Motor neuron (in vitro differentiated cells): ENCODE results near the gene TINAGL1. TPM values are rescaled to one million over a fixed set of nuclear protein-coding genes. Genes with fewer than 3 reads are reported as not detected.
"Not testable (repeated sequence)": the region's sequence is repeated elsewhere in the genome, so short reads cannot be mapped to it uniquely, and the experiment has no call there.

Source experiments
- ATAC-seq, 8 experiments: fragments of 200-7000 bp; cut with Tn5 transposase; replicated peaks in 6 of 8; 2 replicates each; pipeline ENCODE4 v1.8.0; 2021; ENCODE audit warnings: mild to moderate bottlenecking in 8 of 8, moderate library complexity in 8 of 8
- H3K27ac ChIP-seq, 2 donors: fragments of 250-450 bp; sonication (Bioruptor Pico); 2 replicates each; pipeline ENCODE4 v1.9.0; 2021; ENCODE audit warnings: antibody characterized with exemption in 2 of 2, mild to moderate bottlenecking in 2 of 2, moderate library complexity in 1 of 2
- H3K4me1 ChIP-seq, 2 donors: fragments of 250-450 bp; sonication (Bioruptor Pico); replicated peaks in 1 of 2; 2 replicates each; pipeline ENCODE4 v1.6.1; 2021; ENCODE audit warnings: antibody characterized with exemption in 2 of 2, mild to moderate bottlenecking in 2 of 2, moderate library complexity in 1 of 2
- H3K4me3 ChIP-seq, 5 donors: fragments of 250-450 bp; sonication (Bioruptor Pico); 2 replicates each; pipeline ENCODE4 v1.9.0; 2021; ENCODE audit warnings: antibody characterized with exemption in 5 of 5, mild to moderate bottlenecking in 5 of 5, moderate library complexity in 4 of 5
- WGBS, 10 experiments: fragments of 450-650 bp; shearing (Covaris generic); methylation state at CpG; one replicate each; pipeline ENCODE4 v1.0.0; 2022; 5-methylcytosine and 5-hydroxymethylcytosine counted together
- in situ Hi-C, 9 experiments: fragments of 400-800 bp; cut with MboI; loops; one replicate each; pipeline ENCODE4 v1.15.0; 2021; ENCODE audit warnings: low sequenced_read_pairs in 9 of 9, low pct_unique_long_range_greater_than_20kb in 2 of 9; ENCODE audit not compliant: unreplicated experiment in 9 of 9
- total RNA-seq, 8 experiments: library from RNA; unstranded; fragments of 300-600 nt; gene quantifications; 2 replicates each; pipeline versions ENCODE4 v1.2.3 to v1.2.4, GENCODE V29; 2022

TINAGL1 gene
- total RNA-seq, 8 experiments from 2014 or later: 0.11 to 120 (median 1.7) TPM; not detected in 1

DNA sequence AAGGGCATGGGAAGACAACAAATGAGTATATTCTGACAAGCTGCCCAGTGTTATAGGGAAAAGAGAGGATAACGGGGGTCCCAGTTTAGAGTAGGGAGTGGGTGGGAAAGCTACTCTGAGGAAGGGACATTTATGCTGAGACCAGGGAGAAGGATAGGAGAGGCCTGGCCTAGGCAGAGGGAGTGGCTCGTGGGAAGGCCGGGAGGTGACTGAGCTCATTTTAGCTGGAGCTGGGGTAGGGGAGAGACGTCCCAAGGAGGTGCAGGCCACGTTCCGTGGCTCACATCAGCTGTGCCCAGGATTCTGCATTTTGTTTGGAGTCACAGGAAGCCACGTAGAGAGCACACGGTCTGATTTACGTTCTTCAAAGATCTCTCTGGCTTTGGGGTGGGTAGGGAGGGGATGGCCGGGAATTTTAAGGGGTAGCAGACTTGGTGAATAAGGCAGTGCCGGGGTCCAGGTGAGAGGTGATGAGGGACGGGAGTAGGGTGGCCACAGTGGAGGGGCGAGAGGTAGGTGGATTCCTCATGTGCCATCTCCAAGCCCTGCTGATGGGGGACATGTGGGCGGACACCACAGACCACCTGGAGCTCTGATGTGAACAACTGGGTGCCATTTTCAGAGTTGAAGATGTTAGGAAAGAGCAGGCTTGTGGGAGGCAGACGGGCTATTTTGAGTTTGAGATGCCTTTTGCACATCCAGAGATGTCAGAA is 4.7 kb downstream of the TINAGL1 start:
- Histone ChIP-seq H3K27ac (no peak overlapping the region), H3K4me1 (peaks cover 3 to 23% of the 10 kb centered on the region in 2 donors), H3K4me3 (no peak overlapping the region)
- 60 to 100% (median 75%) methylated on average over 1 to 12 of the region's 15 CpGs; no CpG with 5 or more reads in 3 of the 10 experiments for WGBS, 10 experiments
- in situ Hi-C loops: no loop called here
- ATAC-seq: no peak

DNA sequence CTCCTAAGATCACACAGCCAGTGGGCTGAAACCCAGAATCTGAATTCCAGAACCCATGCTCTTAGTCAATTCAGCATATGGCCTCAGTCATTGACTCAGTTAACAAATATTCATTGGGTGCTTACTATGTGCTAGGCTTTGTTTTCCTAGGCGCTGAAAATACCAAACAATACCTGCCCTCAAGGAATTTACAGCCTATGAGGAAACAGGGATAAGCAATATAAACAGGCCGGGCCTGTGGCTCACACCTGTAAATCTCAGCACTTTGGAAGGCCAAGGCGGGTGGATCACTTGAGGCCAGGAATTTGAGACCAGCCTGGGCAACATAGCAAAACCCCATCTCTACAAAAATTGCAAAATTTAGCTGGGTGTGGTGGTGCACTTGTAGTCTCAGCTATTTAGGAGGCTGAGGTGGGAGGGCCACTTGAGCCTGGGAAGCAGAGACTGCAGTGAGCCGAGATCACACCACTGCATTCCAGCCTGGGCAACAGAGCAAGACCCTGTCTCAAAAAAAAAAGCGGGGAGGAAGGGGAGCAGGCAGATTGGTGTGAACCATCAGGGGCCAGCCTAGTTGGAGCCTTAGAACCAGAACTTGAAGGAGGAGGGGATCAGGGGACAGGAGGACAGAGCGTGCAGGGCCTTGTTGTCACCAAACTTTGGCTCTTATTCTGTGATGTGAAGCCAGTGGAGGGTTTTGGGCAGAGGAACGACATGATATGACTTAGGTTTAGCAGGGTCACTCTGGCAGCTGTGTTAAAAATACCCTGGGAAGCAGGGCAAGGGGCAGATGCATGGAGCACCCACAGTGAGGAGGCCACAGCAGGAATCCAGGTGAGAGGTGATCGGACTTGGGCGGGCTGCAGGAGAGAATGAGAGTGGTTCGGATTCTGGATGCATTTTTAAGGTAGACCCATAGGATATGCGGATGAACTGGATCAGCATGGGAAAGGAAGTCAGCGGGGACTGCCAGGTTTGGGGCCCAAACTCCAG is 5.8 kb downstream of the TINAGL1 start:
- in situ Hi-C loops: no loop called here
- H3K4me3 ChIP-seq: no peak overlapping the region
- no peak overlapping the region for H3K27ac ChIP-seq
- ATAC-seq: no peak
- 60 to 100% (median 75%) methylated on average over 1 to 12 of the region's 12 CpGs; no CpG with 5 or more reads in 1 of the 10 experiments for WGBS, 10 experiments
- H3K4me1 ChIP-seq: peaks cover 3 to 23% of the 10 kb centered on the region in 2 donors

DNA sequence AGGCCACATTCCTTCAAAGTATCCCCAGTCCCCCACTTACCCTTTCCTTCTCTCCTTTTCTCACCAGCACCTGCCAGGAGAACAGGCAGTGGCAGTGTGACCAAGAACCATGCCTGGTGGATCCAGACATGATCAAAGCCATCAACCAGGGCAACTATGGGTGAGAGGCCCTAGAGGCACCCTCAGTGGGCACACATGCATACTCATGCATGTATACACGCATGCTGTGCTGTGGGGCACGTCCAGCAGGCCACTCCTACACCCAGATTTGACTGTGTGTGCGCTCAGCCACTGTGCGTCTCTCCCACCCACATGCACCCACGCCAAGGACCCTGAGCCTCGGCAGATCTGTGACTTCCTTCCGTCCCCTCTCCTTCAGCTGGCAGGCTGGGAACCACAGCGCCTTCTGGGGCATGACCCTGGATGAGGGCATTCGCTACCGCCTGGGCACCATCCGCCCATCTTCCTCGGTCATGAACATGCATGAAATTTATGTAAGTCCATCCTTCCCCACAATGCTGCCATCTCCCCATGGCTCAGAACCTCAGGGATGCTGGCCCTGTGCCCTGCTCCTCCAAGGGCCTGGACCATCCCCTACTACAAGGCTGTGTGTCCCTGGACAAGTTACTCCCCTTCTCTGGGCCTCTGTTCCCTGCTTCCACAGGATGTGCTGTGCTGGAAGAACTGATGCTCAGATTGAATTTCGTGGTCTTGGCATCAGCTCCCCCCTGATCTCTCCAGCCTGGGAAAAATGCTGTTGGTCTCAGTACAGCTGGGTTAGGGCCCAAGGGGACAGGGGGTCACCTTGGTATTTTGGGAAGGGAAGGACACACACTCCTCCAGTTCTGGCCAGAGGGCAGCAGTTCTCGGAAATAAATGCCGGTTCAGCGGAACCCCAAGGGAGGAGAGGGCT is 7.0 kb downstream of the TINAGL1 start:
- no peak for ATAC-seq

DNA sequence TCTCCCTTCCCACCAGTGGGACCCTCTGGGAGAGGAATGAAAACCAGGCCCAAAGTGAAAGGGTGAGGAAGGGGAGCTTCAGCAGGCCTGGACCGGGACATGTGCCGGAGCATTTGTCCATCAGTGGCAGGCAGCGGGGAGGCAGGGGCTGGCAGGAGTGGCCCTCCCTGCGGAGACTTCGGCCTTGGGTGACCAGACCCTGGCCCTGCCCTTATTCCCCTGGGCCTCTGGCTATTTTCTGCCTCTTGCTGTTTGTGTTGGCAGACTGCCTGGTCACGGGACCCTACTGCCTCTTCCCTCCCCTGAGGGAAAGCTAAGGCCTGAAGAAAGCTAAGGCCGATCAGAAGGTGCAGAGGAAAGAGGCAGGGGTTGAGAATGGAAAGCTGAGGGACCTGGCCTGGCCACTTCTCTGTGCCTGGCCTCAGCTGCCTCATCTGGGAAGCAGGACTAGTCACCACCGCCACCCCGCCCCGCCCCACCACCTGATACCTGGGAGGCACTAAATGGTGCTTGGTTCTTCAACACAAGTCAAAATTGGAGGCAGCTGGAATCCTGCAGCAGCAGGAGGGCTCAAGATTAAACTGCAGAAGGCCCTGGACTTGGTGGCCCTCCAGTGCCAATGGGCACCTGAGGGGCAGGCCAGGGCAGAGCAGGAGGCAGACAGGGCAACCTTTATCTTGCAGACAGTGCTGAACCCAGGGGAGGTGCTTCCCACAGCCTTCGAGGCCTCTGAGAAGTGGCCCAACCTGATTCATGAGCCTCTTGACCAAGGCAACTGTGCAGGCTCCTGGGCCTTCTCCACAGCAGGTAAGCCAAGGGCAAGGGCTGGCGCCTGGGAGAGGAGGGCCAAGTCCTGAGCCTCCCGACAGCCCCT is 7.9 kb downstream of the TINAGL1 start:
- no peak overlapping the region for H3K4me3 ChIP-seq
- ATAC-seq: peak; percentile 46 to 87 (median 69)
- H3K27ac ChIP-seq: no peak overlapping the region
- 26 to 83% (median 71%) methylated on average over 1 to 8 of the region's 13 CpGs; no CpG with 5 or more reads in 3 of the 10 experiments for WGBS, 10 experiments
- in situ Hi-C loops: no loop called here
- peaks cover 3 to 22% of the 10 kb centered on the region in 2 donors for H3K4me1 ChIP-seq

More for the DNA sequence above, 7.0 kb downstream of the TINAGL1 start:
- in situ Hi-C loops: no loop called here
- Histone ChIP-seq H3K4me1 (peaks cover 3 to 23% of the 10 kb centered on the region in 2 donors), H3K4me3 (no peak overlapping the region), H3K27ac (no peak overlapping the region)
- 40 to 100% (median 81%) methylated on average over 2 to 13 of the region's 16 CpGs; no CpG with 5 or more reads in 2 of the 10 experiments for WGBS, 10 experiments

DNA sequence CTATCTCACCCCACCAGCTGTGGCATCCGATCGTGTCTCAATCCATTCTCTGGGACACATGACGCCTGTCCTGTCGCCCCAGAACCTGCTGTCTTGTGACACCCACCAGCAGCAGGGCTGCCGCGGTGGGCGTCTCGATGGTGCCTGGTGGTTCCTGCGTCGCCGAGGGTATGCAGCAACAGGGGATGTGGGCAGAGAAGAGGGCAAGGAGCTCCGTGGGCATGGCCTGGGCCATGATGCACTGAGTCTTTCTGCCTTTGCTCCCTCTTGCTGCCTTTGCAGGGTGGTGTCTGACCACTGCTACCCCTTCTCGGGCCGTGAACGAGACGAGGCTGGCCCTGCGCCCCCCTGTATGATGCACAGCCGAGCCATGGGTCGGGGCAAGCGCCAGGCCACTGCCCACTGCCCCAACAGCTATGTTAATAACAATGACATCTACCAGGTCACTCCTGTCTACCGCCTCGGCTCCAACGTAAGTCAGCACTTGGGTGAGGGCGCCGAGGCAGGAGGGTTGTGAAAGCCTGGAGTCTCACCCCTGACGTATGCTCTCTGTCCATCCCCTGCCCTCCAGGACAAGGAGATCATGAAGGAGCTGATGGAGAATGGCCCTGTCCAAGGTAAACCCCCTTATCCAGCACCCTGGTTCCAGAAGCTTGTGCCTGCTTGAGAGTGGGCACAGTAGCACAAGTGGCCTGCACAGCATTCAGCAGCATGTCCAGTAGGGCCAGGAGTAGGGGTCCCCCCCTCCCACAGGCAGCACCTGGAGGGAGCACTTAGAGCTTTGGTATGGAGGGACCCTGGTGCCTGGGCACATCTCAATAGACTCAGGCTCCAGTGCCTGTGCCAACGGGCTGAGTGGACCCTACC is 8.8 kb downstream of the TINAGL1 start:
- no peak for ATAC-seq
- Histone ChIP-seq H3K27ac (no peak overlapping the region), H3K4me3 (no peak overlapping the region), H3K4me1 (peaks cover 0 to 14% of the 10 kb centered on the region in 2 donors)
- in situ Hi-C loops: no loop called here
- WGBS, 10 experiments: 75 to 100% (median 85%) methylated on average over 1 to 22 of the region's 27 CpGs; no CpG with 5 or more reads in 3 of the 10 experiments

DNA sequence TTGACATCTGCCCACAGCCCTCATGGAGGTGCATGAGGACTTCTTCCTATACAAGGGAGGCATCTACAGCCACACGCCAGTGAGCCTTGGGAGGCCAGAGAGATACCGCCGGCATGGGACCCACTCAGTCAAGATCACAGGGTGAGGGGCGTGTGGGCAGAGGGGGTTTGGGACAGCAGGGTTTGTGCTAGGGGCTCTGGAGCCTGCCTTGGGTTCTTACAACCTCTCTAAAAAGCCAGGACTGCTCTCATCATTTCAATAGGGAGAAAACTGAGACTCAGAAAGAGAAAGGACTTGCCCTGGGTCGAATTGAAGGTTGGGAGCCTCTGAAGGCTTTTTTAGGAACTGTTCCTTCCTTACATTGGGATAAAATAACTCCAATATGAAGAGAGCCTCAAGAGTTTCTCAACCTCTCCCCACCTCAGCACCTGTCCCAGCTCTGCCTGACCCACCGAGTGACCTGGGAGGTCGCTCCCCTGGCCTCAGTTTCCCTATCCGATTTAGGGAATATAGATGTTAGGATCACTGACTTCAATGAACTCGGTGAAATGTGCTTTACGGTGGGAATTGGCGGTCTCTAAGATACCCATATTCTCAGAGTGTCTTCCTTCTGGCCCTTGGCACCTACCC is 9.5 kb downstream of the TINAGL1 start:
- in situ Hi-C loops: no loop called here
- H3K4me3 ChIP-seq: no peak overlapping the region
- WGBS, 10 experiments: 60 to 100% (median 73%) methylated on average over 1 to 9 of the region's 11 CpGs; no CpG with 5 or more reads in 3 of the 10 experiments
- peaks cover 0 to 10% of the 10 kb centered on the region in 2 donors for H3K4me1 ChIP-seq
- no peak for ATAC-seq
- H3K27ac ChIP-seq: no peak overlapping the region

DNA sequence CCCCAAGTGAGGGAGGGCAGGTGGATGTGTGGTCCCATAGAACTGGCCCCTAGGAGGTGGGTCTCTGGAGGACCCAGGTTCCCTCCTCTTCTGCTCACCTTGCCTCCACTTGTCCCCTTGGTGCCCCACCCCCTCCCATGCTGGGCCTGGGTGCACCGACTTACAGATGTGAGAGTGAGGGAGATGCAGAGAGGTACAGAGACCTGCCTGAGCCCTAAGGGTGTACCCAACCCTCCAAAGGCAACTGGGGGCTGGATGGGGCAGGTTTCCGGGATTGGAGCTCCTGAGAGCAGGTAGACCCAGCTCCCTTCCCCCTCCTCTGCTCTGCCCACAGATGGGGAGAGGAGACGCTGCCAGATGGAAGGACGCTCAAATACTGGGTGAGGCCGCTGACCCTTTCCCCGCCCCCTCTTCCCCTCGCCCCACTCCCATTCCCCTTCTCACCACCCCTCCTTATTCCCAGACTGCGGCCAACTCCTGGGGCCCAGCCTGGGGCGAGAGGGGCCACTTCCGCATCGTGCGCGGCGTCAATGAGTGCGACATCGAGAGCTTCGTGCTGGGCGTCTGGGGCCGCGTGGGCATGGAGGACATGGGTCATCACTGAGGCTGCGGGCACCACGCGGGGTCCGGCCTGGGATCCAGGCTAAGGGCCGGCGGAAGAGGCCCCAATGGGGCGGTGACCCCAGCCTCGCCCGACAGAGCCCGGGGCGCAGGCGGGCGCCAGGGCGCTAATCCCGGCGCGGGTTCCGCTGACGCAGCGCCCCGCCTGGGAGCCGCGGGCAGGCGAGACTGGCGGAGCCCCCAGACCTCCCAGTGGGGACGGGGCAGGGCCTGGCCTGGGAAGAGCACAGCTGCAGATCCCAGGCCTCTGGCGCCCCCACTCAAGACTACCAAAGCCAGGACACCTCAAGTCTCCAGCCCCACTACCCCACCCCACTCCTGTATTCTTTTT is 10.3 kb downstream of the TINAGL1 start:
- 73 to 97% (median 89%) methylated on average over 3 to 13 of the region's 47 CpGs; no CpG with 5 or more reads in 7 of the 10 experiments for WGBS, 10 experiments
- in situ Hi-C loops: no loop called here
- no peak overlapping the region for H3K4me3 ChIP-seq
- ATAC-seq: peak in 1 of 8 experiments; percentile 9
- no peak overlapping the region for H3K27ac ChIP-seq
- H3K4me1 ChIP-seq: peaks cover 0 to 10% of the 10 kb centered on the region in 2 donors

DNA sequence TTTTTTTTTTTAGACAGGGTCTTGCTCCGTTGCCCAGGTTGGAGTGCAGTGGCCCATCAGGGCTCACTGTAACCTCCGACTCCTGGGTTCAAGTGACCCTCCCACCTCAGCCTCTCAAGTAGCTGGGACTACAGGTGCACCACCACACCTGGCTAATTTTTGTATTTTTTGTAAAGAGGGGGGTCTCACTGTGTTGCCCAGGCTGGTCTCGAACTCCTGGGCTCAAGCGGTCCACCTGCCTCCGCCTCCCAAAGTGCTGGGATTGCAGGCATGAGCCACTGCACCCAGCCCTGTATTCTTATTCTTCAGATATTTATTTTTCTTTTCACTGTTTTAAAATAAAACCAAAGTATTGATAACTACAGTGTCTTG is 11.0 kb downstream of the TINAGL1 start:
- H3K4me3 ChIP-seq, H3K27ac ChIP-seq, ATAC-seq, in situ Hi-C loops, H3K4me1 ChIP-seq: not testable (repeated sequence)
- WGBS, 10 experiments: 88 to 100% (median 94%) methylated on average over 1 to 5 of the region's 5 CpGs; no CpG with 5 or more reads in 3 of the 10 experiments

DNA sequence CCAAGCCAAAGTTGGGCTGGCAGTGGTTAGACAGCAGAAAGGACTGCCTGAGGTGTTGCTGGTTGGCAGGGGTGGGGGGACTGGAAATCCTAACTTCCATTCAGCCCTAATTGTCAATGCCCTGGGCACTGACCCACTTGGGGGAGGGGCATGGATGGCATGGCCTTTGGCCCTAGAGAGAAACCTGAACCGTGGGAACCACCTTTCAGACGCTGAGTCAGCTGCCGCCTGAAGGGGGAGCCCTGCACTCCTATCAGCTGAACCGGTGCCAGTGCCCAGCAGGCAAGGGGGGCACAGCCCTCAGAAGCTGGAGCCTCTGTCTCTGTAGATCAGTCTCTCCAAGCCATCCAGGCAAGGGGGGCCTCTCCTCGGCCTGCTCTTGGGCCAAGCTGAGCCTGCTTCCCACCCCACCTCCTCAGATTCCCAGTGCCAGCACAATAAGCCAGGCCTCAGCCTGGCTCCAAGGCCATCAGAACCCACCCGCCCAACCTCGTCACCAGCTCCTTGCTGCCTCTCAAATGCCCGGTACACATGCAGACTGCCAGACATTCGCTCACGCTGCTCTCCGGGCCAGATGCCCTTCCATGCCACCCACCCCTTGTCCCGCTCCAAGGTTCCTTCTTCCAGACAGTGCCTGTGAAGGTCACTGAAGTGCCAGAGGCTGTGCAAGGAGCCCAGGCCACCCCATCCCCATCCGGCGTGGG is 11.6 kb downstream of the TINAGL1 start:
- no peak overlapping the region for H3K27ac ChIP-seq
- H3K4me1 ChIP-seq: peaks cover 0 to 10% of the 10 kb centered on the region in 2 donors
- ATAC-seq: peak in 5 of 8 experiments; percentile 7 to 65 (median 34)
- 20 to 100% (median 55%) methylated on average over 1 to 10 of the region's 14 CpGs; no CpG with 5 or more reads in 5 of the 10 experiments for WGBS, 10 experiments
- in situ Hi-C loops: no loop called here
- H3K4me3 ChIP-seq: no peak overlapping the region
